IMR-90 (cell line): Measurements from ENCODE around the gene DLG5. TPM values are rescaled to one million over a fixed set of nuclear protein-coding genes. Genes with fewer than 3 reads are reported as not detected.

Experiments
- ATAC-seq: fragments of 200-7000 bp; cut with Tn5 transposase; 2 replicates; pipeline ENCODE4 v1.9.1; 2020; ENCODE audit warnings: low read depth, mild to moderate bottlenecking, moderate library complexity
- BruUV-seq: library from RNA; stranded (reverse); fragments of 400-500 nt; replicated peaks from 2 replicates; lab custom pipeline; 2021; lab: Mats Ljungman, UMichigan
- CTCF ChIA-PET: fragments of 300-600 bp; formaldehyde crosslinking; extraction: SDS; loops from one replicate; lab custom pipeline; 2021; ENCODE audit warnings: antibody characterized with exemption; lab: Yijun Ruan, JAX
- POLR2A ChIA-PET: fragments of 300-600 bp; sonication (Branson Sonifier 250); formaldehyde crosslinking; loops from one replicate; lab custom pipeline; 2022; ENCODE audit warnings: antibody characterized with exemption; ENCODE audit not compliant: unreplicated experiment; lab: Charles Lee
- DNase-seq: peaks from one replicate; pipeline ENCODE4 v3.0.0; 2013
- H2AFZ ChIP-seq: replicated peaks from 2 replicates; pipeline ENCODE3; 2013; ENCODE audit warnings: low read length, mild to moderate bottlenecking; ENCODE audit not compliant: poor library complexity
- H2AK5ac ChIP-seq: 2 replicates; pipeline ENCODE4 v1.6.1; 2013; ENCODE audit warnings: low read depth, low read length, inconsistent platforms
- H2AK9ac ChIP-seq: replicated peaks from 2 replicates; pipeline ENCODE3; 2013; ENCODE audit warnings: mild to moderate bottlenecking, low read depth, low read length, moderate library complexity; ENCODE audit not compliant: poor library complexity
- H2BK120ac ChIP-seq: 2 replicates; pipeline ENCODE4 v1.6.1; 2013; ENCODE audit warnings: low read depth, low read length, inconsistent platforms
- H2BK15ac ChIP-seq: 3 replicates; pipeline ENCODE4 v1.6.1; 2013; ENCODE audit warnings: low read depth, low read length, inconsistent platforms
- H2BK20ac ChIP-seq: 2 replicates; pipeline ENCODE4 v1.6.1; 2013; ENCODE audit warnings: low read depth, mild to moderate bottlenecking, inconsistent platforms, low read length, moderate library complexity
- H2BK5ac ChIP-seq: 2 replicates; pipeline ENCODE4 v1.6.1; 2013; ENCODE audit warnings: mild to moderate bottlenecking, low read depth, low read length, inconsistent platforms; ENCODE audit not compliant: poor library complexity, severe bottlenecking
- H3K14ac ChIP-seq: replicated peaks from 2 replicates; pipeline ENCODE4 v1.6.1; 2013; ENCODE audit warnings: low read depth, low read length, inconsistent platforms
- H3K18ac ChIP-seq: 2 replicates; pipeline ENCODE4 v1.6.1; 2013; ENCODE audit warnings: low read depth, low read length, control low read depth
- H3K23ac ChIP-seq: 2 replicates; pipeline ENCODE4 v1.6.1; 2013; ENCODE audit warnings: low read depth, low read length, inconsistent platforms
- H3K27ac ChIP-seq: 2 replicates; pipeline ENCODE4 v1.5.1; 2013; ENCODE audit warnings: mild to moderate bottlenecking, control low read depth, low read length; ENCODE audit not compliant: insufficient read depth
- H3K27me3 ChIP-seq: 2 replicates; pipeline ENCODE4 v1.6.1; 2013; ENCODE audit warnings: low read length; ENCODE audit not compliant: control insufficient read depth, insufficient read depth
- H3K36me3 ChIP-seq: 2 replicates; pipeline ENCODE4 v1.6.1; 2013; ENCODE audit warnings: low read length, mixed read lengths; ENCODE audit not compliant: control insufficient read depth, insufficient read depth
- H3K4ac ChIP-seq: 2 replicates; pipeline ENCODE4 v1.6.1; 2013; ENCODE audit warnings: low read depth, low read length, inconsistent platforms
- H3K4me1 ChIP-seq: 2 replicates; pipeline ENCODE4 v1.6.1; 2013; ENCODE audit warnings: low read length, mixed read lengths; ENCODE audit not compliant: control insufficient read depth, insufficient read depth
- H3K4me2 ChIP-seq: 2 replicates; pipeline ENCODE4 v1.6.1; 2013; ENCODE audit warnings: low read depth, mild to moderate bottlenecking, control low read depth, low read length, moderate library complexity
- H3K4me3 ChIP-seq: 2 replicates; pipeline ENCODE4 v1.5.1; 2013; ENCODE audit warnings: low read depth, mild to moderate bottlenecking, control low read depth, low read length, moderate library complexity; ENCODE audit not compliant: insufficient read depth
- H3K56ac ChIP-seq: 2 replicates; pipeline ENCODE4 v1.6.1; 2013; ENCODE audit warnings: low read length, inconsistent platforms; ENCODE audit not compliant: insufficient read depth; ENCODE audit errors: extremely low read depth
- H3K79me1 ChIP-seq, 2 experiments: 2 replicates each; pipeline ENCODE4 v1.6.1; 2013; ENCODE audit warnings: low read length in 2 of 2, inconsistent platforms in 1 of 2, low read depth in 1 of 2
- H3K9ac ChIP-seq: 2 replicates; pipeline ENCODE4 v1.6.1; 2013; ENCODE audit warnings: low read depth, low read length, control low read depth
- H3K9me1 ChIP-seq: 2 replicates; pipeline ENCODE4 v1.6.1; 2013; ENCODE audit warnings: low read length, inconsistent platforms; ENCODE audit not compliant: insufficient read depth
- H3K9me3 ChIP-seq: 2 replicates; pipeline ENCODE4 v1.6.1; 2013; ENCODE audit warnings: low read length; ENCODE audit not compliant: control insufficient read depth, insufficient read depth
- H4K20me1 ChIP-seq: 2 replicates; pipeline ENCODE4 v1.6.1; 2013; ENCODE audit warnings: low read length, inconsistent platforms; ENCODE audit not compliant: insufficient read depth
- H4K5ac ChIP-seq: 2 replicates; pipeline ENCODE4 v1.6.1; 2013; ENCODE audit warnings: mild to moderate bottlenecking, low read depth, low read length, control low read depth
- H4K8ac ChIP-seq, 2 experiments: 2 replicates each; pipeline ENCODE4 v1.6.1; 2013; ENCODE audit warnings: low read depth in 2 of 2, low read length in 2 of 2, control low read depth in 1 of 2, inconsistent platforms in 1 of 2
- H4K91ac ChIP-seq: 2 replicates; pipeline ENCODE4 v1.6.1; 2013; ENCODE audit warnings: low read depth, low read length, inconsistent platforms; ENCODE audit not compliant: insufficient read depth
- BHLHE40 ChIP-seq: fragments of 150-350 bp; IDR thresholded peaks from 2 replicates; pipeline ENCODE4 v1.6.1; 2016; ENCODE audit warnings: mild to moderate bottlenecking, low read depth, low read length
- CEBPB ChIP-seq: IDR thresholded peaks from 2 replicates; pipeline ENCODE4 v1.6.1; 2012; ENCODE audit warnings: low read depth, low read length, improper control_type of control experiment
- CHD1 ChIP-seq: IDR thresholded peaks from 2 replicates; pipeline ENCODE4 v1.6.1; 2012; ENCODE audit warnings: low read depth, low read length, improper control_type of control experiment
- CTCF ChIP-seq: conservative IDR thresholded peaks from 2 replicates; pipeline ENCODE4 v1.5.1; 2012; ENCODE audit warnings: mild to moderate bottlenecking, low read depth, low read length, improper control_type of control experiment
- ELK1 ChIP-seq: fragments of 150-350 bp; IDR thresholded peaks from 2 replicates; pipeline ENCODE4 v1.6.1; 2016; ENCODE audit warnings: low read depth, mild to moderate bottlenecking, low read length, moderate library complexity, borderline replicate concordance
- FOS ChIP-seq: fragments of 150-350 bp; IDR thresholded peaks from 2 replicates; pipeline ENCODE4 v1.6.1; 2016; ENCODE audit warnings: low read depth, low read length
- MAFK ChIP-seq: IDR thresholded peaks from 2 replicates; pipeline ENCODE4 v1.6.1; 2012; ENCODE audit warnings: low read depth, low read length, improper control_type of control experiment
- MAZ ChIP-seq: IDR thresholded peaks from 2 replicates; pipeline ENCODE4 v1.6.1; 2012; ENCODE audit warnings: low read depth, mild to moderate bottlenecking, low read length, improper control_type of control experiment, moderate library complexity, borderline replicate concordance
- MXI1 ChIP-seq: IDR thresholded peaks from 2 replicates; pipeline ENCODE4 v1.6.1; 2012; ENCODE audit warnings: low read depth, mild to moderate bottlenecking, low read length, moderate library complexity, borderline replicate concordance
- NFE2L2 ChIP-seq: fragments of 150-350 bp; IDR thresholded peaks from 2 replicates; pipeline ENCODE4 v1.6.1; 2016; ENCODE audit warnings: low read depth, mild to moderate bottlenecking, low read length
- POLR2A ChIP-seq: IDR thresholded peaks from 2 replicates; pipeline ENCODE4 v1.6.1; 2012; ENCODE audit warnings: mild to moderate bottlenecking, low read depth, low read length
- RAD21 ChIP-seq: IDR thresholded peaks from 2 replicates; pipeline ENCODE4 v1.6.1; 2012; ENCODE audit warnings: low read length, improper control_type of control experiment
- RCOR1 ChIP-seq: IDR thresholded peaks from 2 replicates; pipeline ENCODE4 v1.6.1; 2012; ENCODE audit warnings: mild to moderate bottlenecking, low read length, improper control_type of control experiment; ENCODE audit not compliant: insufficient replicate concordance
- RFX5 ChIP-seq: IDR thresholded peaks from 2 replicates; pipeline ENCODE4 v1.8.0; 2012; ENCODE audit warnings: low read depth, mild to moderate bottlenecking, low read length, moderate library complexity
- SMC3 ChIP-seq: fragments of 150-350 bp; IDR thresholded peaks from 2 replicates; pipeline ENCODE4 v1.6.1; 2016; ENCODE audit warnings: low read depth, mild to moderate bottlenecking, antibody characterized with exemption, low read length, moderate library complexity
- WGBS, 2 experiments: methylation state at CpG; one replicate each; pipeline versions ENCODE4 v1.1.5 to v1.1.7; 2013; ENCODE audit warnings: missing lambda C conversion rate in 2 of 2; ENCODE audit not compliant: insufficient read length in 1 of 2; ENCODE audit errors: extremely low coverage in 2 of 2; 5-methylcytosine and 5-hydroxymethylcytosine counted together
- dilution Hi-C: fragments of 300-500 bp; cut with HindIII; formaldehyde crosslinking; loops from one replicate; pipeline ENCODE4 v1.14.3; 2018; ENCODE audit warnings: low sequenced_read_pairs; ENCODE audit not compliant: unreplicated experiment
- in situ Hi-C: fragments of 300-500 bp; cut with MboI; formaldehyde crosslinking; loops from 3 replicates; pipeline ENCODE4 v1.14.3; 2019; ENCODE audit warnings: low sequenced_read_pairs, inconsistent platforms, mixed read lengths
- intact Hi-C: fragments of 100-400 bp; cut with micrococcal nuclease; formaldehyde crosslinking; loops from 2 replicates; pipeline ENCODE4 v1.10.0; 2022
- polyA plus RNA-seq, 3 experiments: library from polyadenylated mRNA; depleted of rRNA; stranded (reverse); fragments of >200 nt; gene quantifications; 2 replicates each; pipeline ENCODE4 v1.2.3, GENCODE V29; 2012; ENCODE audit warnings: low replicate concordance in 1 of 3
- total RNA-seq: library from RNA; depleted of rRNA; stranded (reverse); fragments of >200 nt; gene quantifications from 2 replicates; pipeline ENCODE4 v1.2.3, GENCODE V29; 2012

DLG5 gene
- total and polyA plus RNA-seq, 2 of the 4 experiments (the other 2 are of a cell fraction), result 12.7 to 28.7 TPM

DNA sequence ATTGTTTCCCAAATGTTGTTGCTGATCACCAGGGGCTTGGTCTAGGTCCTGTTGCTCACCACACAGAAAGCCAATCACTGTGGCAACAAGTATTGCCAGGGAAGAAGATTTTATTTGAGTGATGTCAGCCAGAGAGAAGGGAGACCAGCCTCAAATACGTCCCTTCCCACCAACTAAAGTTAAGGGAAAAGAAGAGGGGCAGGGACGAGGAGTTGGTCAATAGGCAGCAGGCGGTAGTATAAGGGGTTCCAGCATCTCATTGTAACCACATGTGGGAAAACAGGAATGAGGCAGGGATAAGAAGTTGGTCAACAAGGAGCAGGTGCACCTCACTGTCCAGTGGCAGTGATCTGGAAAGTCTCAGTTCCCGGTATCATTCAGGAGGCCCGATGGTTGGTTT, 150.1 kb downstream of the DLG5 start:
- no peak overlapping the region for H2BK15ac ChIP-seq
- no peak overlapping the region for H2AFZ ChIP-seq
- no peak for DNase-seq
- CTCF ChIA-PET, result no interaction called here
- POLR2A ChIA-PET, result no interaction called here
- H3K27me3 ChIP-seq, result no peaks in the 10 kb centered on the region
- no peak overlapping the region for H4K5ac ChIP-seq
- no peak overlapping the region for H2BK5ac ChIP-seq
- H3K36me3 ChIP-seq, result peaks cover 19% of the 10 kb centered on the region
- dilution Hi-C loops (no loop called here), in situ Hi-C loops (no loop called here), intact Hi-C loops (no loop called here)
- H3K79me1 ChIP-seq, result peaks cover 0 to 6% of the 10 kb centered on the region in 2 experiments; a peak in 2 of 4 replicates
- no peak overlapping the region for H3K9ac ChIP-seq
- H2BK20ac ChIP-seq, result no peak overlapping the region
- no peak overlapping the region for H3K27ac ChIP-seq
- TF ChIP-seq NFE2L2 (no peak), RCOR1 (no peak), ELK1 (no peak), POLR2A (no peak), FOS (no peak), RAD21 (no peak), SMC3 (no peak), MAZ (no peak), MXI1 (no peak), CEBPB (no peak), BHLHE40 (no peak), RFX5 (no peak), MAFK (no peak), CHD1 (no peak), CTCF (no peak)
- no peak overlapping the region for H4K8ac ChIP-seq
- H3K4ac ChIP-seq, result no peak overlapping the region
- ATAC-seq, result no peak
- H3K56ac ChIP-seq, result no peak overlapping the region
- H4K20me1 ChIP-seq, result no peaks in the 10 kb centered on the region; the same call in 1 of the 2 replicates
- H3K14ac ChIP-seq, result no peak overlapping the region
- no peak overlapping the region for H3K4me3 ChIP-seq
- peaks cover 20% of the 10 kb centered on the region for H3K9me1 ChIP-seq
- no TSS peak for BruUV-seq
- no peak overlapping the region for H2BK120ac ChIP-seq
- H3K4me1 ChIP-seq, result peaks cover 12% of the 10 kb centered on the region
- no peak overlapping the region for H2AK9ac ChIP-seq
- no peak overlapping the region for H3K4me2 ChIP-seq
- no peak overlapping the region for H3K23ac ChIP-seq
- H3K18ac ChIP-seq, result no peak overlapping the region
- H3K9me3 ChIP-seq, result peaks cover 5% of the 10 kb centered on the region
- no peak overlapping the region for H4K91ac ChIP-seq
- 100% methylated on average over 3 of the region's 5 CpGs; no CpG with 5 or more reads in 1 of the 2 experiments for WGBS, 2 experiments
- no peak overlapping the region for H2AK5ac ChIP-seq
